DND-41 (cell line): Measurements from ENCODE around the gene SPARC.
A peak's percentile ranks its signal among the peaks of the same experiment; 100 is the strongest.

Source experiments
- CTCF ChIP-seq: IDR thresholded peaks from 2 replicates; pipeline ENCODE4 v1.5.1; 2012; ENCODE audit warnings: borderline replicate concordance, low read length, moderate library complexity, mild to moderate bottlenecking; ENCODE audit not compliant: poor library complexity, severe bottlenecking; ENCODE audit errors: extremely low read depth
- EZH2 ChIP-seq: IDR thresholded peaks from 3 replicates; pipeline ENCODE4 v1.6.1; 2012; ENCODE audit warnings: borderline replicate concordance, low read depth, mild to moderate bottlenecking, moderate library complexity, low read length, inconsistent platforms; ENCODE audit not compliant: severe bottlenecking

DNA sequence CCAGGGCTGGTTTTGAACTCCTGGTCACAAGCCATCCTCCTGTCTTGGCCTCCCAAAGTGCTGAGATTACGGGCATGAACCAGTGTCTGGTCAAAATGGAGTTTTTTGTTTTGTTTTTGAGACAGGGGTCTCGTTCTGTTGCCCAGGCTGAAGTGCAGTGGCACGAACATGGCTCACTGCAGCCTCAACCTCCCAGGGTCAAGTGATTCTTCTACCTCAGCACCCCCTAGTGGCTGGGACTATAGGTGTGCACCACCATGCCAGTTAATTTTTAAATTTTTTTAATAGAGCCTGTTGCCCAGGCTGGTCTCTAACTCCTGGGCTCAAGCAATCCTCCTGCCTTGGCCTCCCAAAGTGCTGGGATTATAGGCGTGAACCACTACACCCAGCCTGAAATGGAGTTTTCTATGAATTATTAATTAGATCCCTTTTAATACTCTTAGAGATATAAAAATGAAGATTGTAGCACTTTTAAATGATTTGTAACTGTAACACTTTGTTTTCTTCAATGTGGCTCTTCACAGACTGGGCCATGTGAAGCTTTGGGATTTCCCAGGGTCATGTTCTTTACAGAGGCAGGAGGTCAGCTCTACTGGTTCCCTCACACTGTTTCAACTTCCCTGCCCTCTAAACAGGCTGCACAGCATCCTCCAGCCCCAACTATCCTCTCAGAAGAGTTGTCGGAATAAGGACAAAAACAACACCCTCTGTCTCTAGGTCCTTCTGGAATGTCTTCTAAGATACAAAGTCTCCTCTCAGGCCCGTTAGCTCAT lies 32.7 kb upstream of the SPARC start:
- peak; percentile 53 for TF ChIP-seq CTCF
- no peak for TF ChIP-seq EZH2
